ENCODE data around the gene FBXL13. TPM values are rescaled to one million over a fixed set of nuclear protein-coding genes. Genes with fewer than 3 reads are reported as not detected.

Gene FBXL13
- total and polyA plus RNA-seq, 2 of the 8 experiments (the other 6 are each of a cell fraction or from before 2014, with no cell fraction given), result 1.2 to 2.8 TPM

GRCh38 chr7:103074519-103075336, at the start of gene FBXL13, which contains the start of gene ARMC10 (continued):
- TF ChIP-seq CHD7 (IDR thresholded peaks at IDR 0.05; ENCODE audit: insufficient replicate concordance, low read length), result no peak
- TF ChIP-seq ZNF274 (IDR thresholded peaks at IDR 0.05; ENCODE audit: borderline replicate concordance, extremely low read depth, low read length), result no peak
- peak; percentile 61 for TF ChIP-seq CEBPB (IDR thresholded peaks at IDR 0.05; ENCODE audit: low read depth, low read length)
- TF ChIP-seq EGR1 (IDR thresholded peaks at IDR 0.05; ENCODE audit: borderline replicate concordance, low read depth, low read length), result 0 out of 2 replicates have a peak, but pooled peaks have one; percentile 16
- no peak for TF ChIP-seq NRF1 (IDR thresholded peaks at IDR 0.05; ENCODE audit: low read depth, low read length)
- TF ChIP-seq SUZ12 (IDR thresholded peaks at IDR 0.05; ENCODE audit: low read length), result no peak
- TF ChIP-seq ATF2 (IDR thresholded peaks at IDR 0.05; ENCODE audit: low read length), result no peak
- TF ChIP-seq TAF7 (optimal IDR thresholded peaks at IDR 0.05; ENCODE audit: borderline replicate concordance, low read depth, low read length), result peak; percentile 52

Data from H1 (cell line).